ENCODE data around the gene NKPD1. TPM values are rescaled to one million over a fixed set of nuclear protein-coding genes. Genes with fewer than 3 reads are reported as not detected.

The NKPD1 gene
- total RNA-seq, 1 donor from 2014 or later: 0.10 TPM

DNA sequence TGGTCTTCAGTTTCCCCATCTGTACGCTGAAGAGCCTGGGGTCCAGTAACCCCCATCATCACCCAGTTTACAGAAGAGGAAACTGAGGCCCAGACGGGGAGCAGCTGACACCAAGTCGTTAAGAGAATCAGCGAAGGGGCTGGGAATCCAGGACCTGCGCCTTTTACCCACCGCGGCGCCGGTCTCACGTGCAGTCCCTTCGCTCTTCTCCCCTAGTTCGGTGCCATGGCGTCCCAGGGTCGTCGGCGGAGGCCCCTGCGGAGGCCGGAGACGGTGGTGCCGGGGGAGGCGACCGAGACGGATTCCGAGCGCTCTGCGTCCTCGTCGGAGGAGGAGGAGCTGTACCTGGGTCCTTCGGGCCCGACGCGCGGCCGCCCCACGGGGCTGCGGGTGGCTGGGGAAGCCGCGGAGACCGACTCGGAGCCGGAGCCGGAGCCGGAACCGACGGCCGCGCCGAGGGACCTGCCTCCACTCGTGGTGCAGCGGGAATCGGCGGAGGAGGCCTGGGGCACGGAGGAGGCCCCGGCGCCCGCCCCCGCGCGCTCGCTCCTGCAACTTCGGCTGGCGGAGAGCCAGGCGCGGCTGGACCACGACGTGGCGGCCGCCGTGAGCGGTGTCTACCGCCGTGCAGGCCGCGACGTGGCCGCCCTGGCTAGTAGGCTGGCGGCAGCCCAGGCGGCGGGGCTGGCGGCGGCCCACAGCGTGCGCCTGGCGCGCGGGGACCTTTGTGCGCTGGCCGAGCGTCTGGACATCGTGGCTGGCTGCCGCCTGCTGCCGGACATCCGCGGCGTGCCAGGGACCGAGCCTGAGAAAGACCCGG is 18.5 kb upstream of the NKPD1 start:
- H3K9me3 Mint-ChIP-seq (ENCODE audit: low read depth): no peaks in the 10 kb centered on the region
- H3K27ac Mint-ChIP-seq (ENCODE audit: unreplicated experiment): peak overlapping the region; percentile 99
- TF ChIP-seq, protein P1, sequence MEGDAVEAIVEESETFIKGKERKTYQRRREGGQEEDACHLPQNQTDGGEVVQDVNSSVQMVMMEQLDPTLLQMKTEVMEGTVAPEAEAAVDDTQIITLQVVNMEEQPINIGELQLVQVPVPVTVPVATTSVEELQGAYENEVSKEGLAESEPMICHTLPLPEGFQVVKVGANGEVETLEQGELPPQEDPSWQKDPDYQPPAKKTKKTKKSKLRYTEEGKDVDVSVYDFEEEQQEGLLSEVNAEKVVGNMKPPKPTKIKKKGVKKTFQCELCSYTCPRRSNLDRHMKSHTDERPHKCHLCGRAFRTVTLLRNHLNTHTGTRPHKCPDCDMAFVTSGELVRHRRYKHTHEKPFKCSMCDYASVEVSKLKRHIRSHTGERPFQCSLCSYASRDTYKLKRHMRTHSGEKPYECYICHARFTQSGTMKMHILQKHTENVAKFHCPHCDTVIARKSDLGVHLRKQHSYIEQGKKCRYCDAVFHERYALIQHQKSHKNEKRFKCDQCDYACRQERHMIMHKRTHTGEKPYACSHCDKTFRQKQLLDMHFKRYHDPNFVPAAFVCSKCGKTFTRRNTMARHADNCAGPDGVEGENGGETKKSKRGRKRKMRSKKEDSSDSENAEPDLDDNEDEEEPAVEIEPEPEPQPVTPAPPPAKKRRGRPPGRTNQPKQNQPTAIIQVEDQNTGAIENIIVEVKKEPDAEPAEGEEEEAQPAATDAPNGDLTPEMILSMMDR (IDR thresholded peaks at IDR 0.05): no peak
- no peak for DNase-seq (ENCODE audit: low spot score)
- H3K4me1 Mint-ChIP-seq (ENCODE audit: low read depth): peaks cover 33% of the 10 kb centered on the region
- peaks cover 4% of the 10 kb centered on the region for H3K36me3 Mint-ChIP-seq (ENCODE audit: low read depth)
- H3K27me3 Mint-ChIP-seq (ENCODE audit: low read depth): no peaks in the 10 kb centered on the region
- peak overlapping the region; percentile 92 for H3K4me3 Mint-ChIP-seq (ENCODE audit: unreplicated experiment)

DNA sequence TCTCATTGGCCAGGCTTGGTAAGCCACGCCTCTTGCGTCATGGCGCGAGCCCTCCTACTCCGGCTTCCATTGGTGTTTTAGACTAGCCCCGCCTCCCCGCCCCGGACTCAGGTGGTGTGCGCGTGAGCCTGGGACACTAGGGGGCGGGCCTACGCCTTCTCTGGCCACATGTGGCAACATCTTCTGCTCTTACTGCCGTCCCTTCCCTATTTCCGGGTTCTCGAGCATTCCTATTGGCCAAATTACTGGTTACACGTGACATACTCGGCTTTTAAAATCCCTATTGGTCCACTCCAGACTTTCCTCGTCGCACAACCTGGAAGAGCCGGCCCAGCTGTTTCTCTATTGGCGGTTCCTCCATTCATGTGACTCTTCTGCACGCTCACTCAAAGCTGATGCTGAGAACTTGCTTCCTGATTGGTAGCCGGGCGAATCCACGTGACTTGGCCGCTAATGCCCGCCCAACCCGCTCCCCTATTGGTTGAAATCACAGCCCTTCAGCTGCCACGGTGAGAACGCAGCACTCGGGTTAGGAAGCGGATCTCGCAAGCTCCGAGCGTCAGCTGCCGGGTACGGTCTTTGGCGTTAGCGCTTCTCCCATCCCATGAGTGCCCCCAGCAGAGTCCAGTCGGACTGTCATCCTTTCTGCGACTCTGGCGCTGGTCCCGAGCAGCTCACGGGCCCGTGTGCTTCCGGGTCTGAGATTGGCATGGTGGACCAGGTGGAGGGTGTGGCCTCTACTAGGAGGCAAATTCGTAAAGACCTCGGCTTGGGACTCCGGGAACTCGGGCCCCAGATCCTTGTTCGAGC is 17.7 kb upstream of the NKPD1 start, which contains the start of gene BLOC1S3:
BLOC1S3 (plus strand) TSS at position 523 of the 810 bp plus-strand sequence. CDS start 513 bp downstream, outside the sequence.
- Mint-ChIP-seq H3K4me3 (ENCODE audit: unreplicated experiment) (peak within 1 kb of the TSS; percentile 92), H3K9me3 (ENCODE audit: low read depth) (no peaks in the 10 kb centered on the region), H3K27me3 (ENCODE audit: low read depth) (no peaks in the 10 kb centered on the region), H3K4me1 (ENCODE audit: low read depth) (peaks cover 33% of the 10 kb centered on the region), H3K36me3 (ENCODE audit: low read depth) (peaks cover 4% of the 10 kb centered on the region), H3K27ac (ENCODE audit: unreplicated experiment) (peak within 1 kb of the TSS; percentile 99)
- TF ChIP-seq, protein P1 (IDR thresholded peaks at IDR 0.05): peak; percentile 75
- DNase-seq (ENCODE audit: low spot score): peak; percentile 100

DNA sequence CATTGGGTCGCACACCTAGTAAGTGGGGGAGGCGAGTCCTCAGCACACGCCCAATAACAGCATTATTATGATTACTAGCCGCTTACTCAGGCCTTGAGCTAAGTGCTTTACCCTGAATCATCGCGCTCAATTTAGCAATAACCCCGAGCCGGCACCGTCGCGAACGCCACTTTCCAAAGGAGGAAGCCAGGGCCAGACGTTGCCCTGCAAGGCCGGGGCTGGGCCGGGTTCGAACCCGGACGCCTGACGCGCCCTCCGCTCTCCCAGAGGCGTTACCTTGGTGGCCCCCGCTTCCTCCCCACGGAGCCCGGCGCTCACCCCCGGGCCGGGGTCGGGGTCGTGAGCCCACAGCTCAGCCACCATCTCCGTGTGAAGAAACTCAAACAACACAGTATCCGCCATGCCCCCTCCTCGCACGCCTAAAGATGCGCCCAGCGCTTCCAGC is 17.1 kb upstream of the NKPD1 start, which contains the start of gene TRAPPC6A:
TRAPPC6A (minus strand) TSS at position 421 of the 445 bp plus-strand sequence; CDS start at position 402, 19 bp downstream.
- peak within 1 kb of the TSS; percentile 92 for H3K4me3 Mint-ChIP-seq (ENCODE audit: unreplicated experiment)
- peaks cover 33% of the 10 kb centered on the region for H3K4me1 Mint-ChIP-seq (ENCODE audit: low read depth)
- DNase-seq (ENCODE audit: low spot score): no peak
- peaks cover 3% of the 10 kb centered on the region for H3K36me3 Mint-ChIP-seq (ENCODE audit: low read depth)
- H3K9me3 Mint-ChIP-seq (ENCODE audit: low read depth): no peaks in the 10 kb centered on the region
- peak within 1 kb of the TSS; percentile 99 for H3K27ac Mint-ChIP-seq (ENCODE audit: unreplicated experiment)
- TF ChIP-seq, protein P1 (IDR thresholded peaks at IDR 0.05): no peak
- no peaks in the 10 kb centered on the region for H3K27me3 Mint-ChIP-seq (ENCODE audit: low read depth)

- Mint-ChIP-seq H3K36me3 (ENCODE audit: low read depth) (no peaks in the 10 kb centered on the region), H3K27ac (ENCODE audit: unreplicated experiment) (no peak overlapping the region), H3K27me3 (ENCODE audit: low read depth) (no peaks in the 10 kb centered on the region), H3K4me1 (ENCODE audit: low read depth) (peaks cover 21% of the 10 kb centered on the region), H3K9me3 (ENCODE audit: low read depth) (no peaks in the 10 kb centered on the region), H3K4me3 (ENCODE audit: unreplicated experiment) (no peak overlapping the region)
- DNase-seq (ENCODE audit: low spot score): no peak
- TF ChIP-seq, protein P1 (IDR thresholded peaks at IDR 0.05): no peak
Observed at GRCh38 chr19:45175515-45176345, 14.9 kb upstream of the NKPD1 start.
